Pulmonary artery endothelial cell (primary cell): ENCODE results near the gene RAB13. TPM values are rescaled to one million over a fixed set of nuclear protein-coding genes. Genes with fewer than 3 reads are reported as not detected.
A peak's percentile ranks its signal among the peaks of the same experiment; 100 is the strongest.

Experiments used
- DNase-seq: peaks from one replicate; pipeline ENCODE4 v3.0.0-alpha.2; 2011; ENCODE audit warnings: low read depth, low spot score
- total RNA-seq: library from RNA; depleted of rRNA; stranded (reverse); fragments of >200 nt; gene quantifications from 2 replicates; pipeline ENCODE4 v1.2.3, GENCODE V29; 2014

The RAB13 gene
- total RNA-seq, 1 donor from 2014 or later, result 74.8 TPM

- no peak for DNase-seq
Observed at GRCh38 chr1:153978274-153978909, 7.7 kb downstream of the RAB13 start.

GRCh38 chr1:153977250-153978240 is 8.6 kb downstream of the RAB13 start, which contains the start of gene JTB:
JTB (minus strand) TSS chr1:153977674; CDS start chr1:153977252, 422 bp downstream.
- DNase-seq, result no peak

- no peak for DNase-seq
Observed at GRCh38 chr1:153976819-153977249, 9.3 kb downstream of the RAB13 start.

- DNase-seq, result no peak
Observed at GRCh38 chr1:153973525-153973924, 12.6 kb downstream of the RAB13 start.

- no peak for DNase-seq
Observed at GRCh38 chr1:153973071-153973470, 13.1 kb downstream of the RAB13 start.

GRCh38 chr1:153970346-153970745 is 15.8 kb downstream of the RAB13 start:
- DNase-seq, result no peak

GRCh38 chr1:153968972-153969371 is 17.2 kb downstream of the RAB13 start:
- no peak for DNase-seq

GRCh38 chr1:153968408-153968807 is 17.7 kb downstream of the RAB13 start:
- no peak for DNase-seq

GRCh38 chr1:153968000-153968363 is 18.2 kb downstream of the RAB13 start:
- DNase-seq, result no peak

GRCh38 chr1:153967107-153967999 is 18.8 kb downstream of the RAB13 start, which contains the start of gene CREB3L4:
CREB3L4 (plus strand) TSS chr1:153967902; CDS start chr1:153968526, 624 bp downstream.
- peak; percentile 94 for DNase-seq

GRCh38 chr1:153963850-153964331 is 22.2 kb downstream of the RAB13 start:
- DNase-seq, result no peak

GRCh38 chr1:153963030-153963849 is 22.9 kb downstream of the RAB13 start, which contains the start of gene SLC39A1:
SLC39A1 (minus strand) TSS chr1:153963537; CDS start chr1:153962715, 822 bp downstream.
- peak; percentile 80 for DNase-seq

GRCh38 chr1:153962088-153963029 is 23.8 kb downstream of the RAB13 start:
- no peak for DNase-seq

GRCh38 chr1:153961421-153961820 is 24.7 kb downstream of the RAB13 start:
- DNase-seq, result no peak

GRCh38 chr1:153960206-153960605 is 25.9 kb downstream of the RAB13 start:
- DNase-seq, result no peak

- no peak for DNase-seq
Observed at GRCh38 chr1:153959454-153959853, 26.7 kb downstream of the RAB13 start.

GRCh38 chr1:153958961-153959260 is 27.2 kb downstream of the RAB13 start:
- no peak for DNase-seq

- DNase-seq, result peak; percentile 94
Observed at GRCh38 chr1:153958111-153958960, 27.8 kb downstream of the RAB13 start, which contains the start of gene CRTC2. CRTC2 (minus strand) TSS chr1:153958612; CDS start chr1:153958497, 115 bp downstream.
